CD14-positive monocyte (primary cell): ENCODE data around the gene SNAP47. TPM values are rescaled to one million over a fixed set of nuclear protein-coding genes. Genes with fewer than 3 reads are reported as not detected.

Experiments
- DNase-seq, 3 donors: peaks; one replicate each; pipeline ENCODE4 v3.0.0-alpha.2; 2011 to 2022
- H2AFZ ChIP-seq: 2 replicates; pipeline ENCODE4 v1.6.0; 2012; ENCODE audit warnings: mild to moderate bottlenecking, low read depth, low read length, inconsistent platforms; ENCODE audit not compliant: insufficient read depth, poor library complexity, severe bottlenecking
- H3K27ac ChIP-seq, 2 donors: 1 replicate in 1 of 2; 2 replicates in 1 of 2; pipeline ENCODE4 v1.5.1; 2012 to 2013; ENCODE audit warnings: low read length in 2 of 2, control low read depth in 1 of 2, inconsistent platforms in 1 of 2, low read depth in 1 of 2, mild to moderate bottlenecking in 1 of 2
- H3K27me3 ChIP-seq, 2 donors: one replicate each; pipeline versions ENCODE4 v1.6.0 to v1.6.1; 2011 to 2013; ENCODE audit warnings: low read length in 2 of 2; ENCODE audit not compliant: control insufficient read depth in 2 of 2, insufficient read depth in 2 of 2
- H3K36me3 ChIP-seq, 2 donors: replicated peaks in 1 of 2; 1 replicate in 1 of 2; 2 replicates in 1 of 2; pipeline versions ENCODE4 v1.5.1 to v1.6.1; 2012 to 2013; ENCODE audit warnings: low read length in 2 of 2, control low read depth in 1 of 2, inconsistent platforms in 1 of 2, mild to moderate bottlenecking in 1 of 2; ENCODE audit not compliant: insufficient read depth in 2 of 2, control insufficient read depth in 1 of 2
- H3K4me1 ChIP-seq, 2 donors: 1 replicate in 1 of 2; 2 replicates in 1 of 2; pipeline versions ENCODE4 v1.5.1 to v1.6.1; 2012 to 2013; ENCODE audit warnings: low read length in 2 of 2, control low read depth in 1 of 2, inconsistent platforms in 1 of 2, mild to moderate bottlenecking in 1 of 2, moderate library complexity in 1 of 2; ENCODE audit not compliant: insufficient read depth in 2 of 2, control insufficient read depth in 1 of 2
- H3K4me2 ChIP-seq: replicated peaks from 2 replicates; pipeline ENCODE3; 2012; ENCODE audit warnings: low read length, moderate library complexity, mild to moderate bottlenecking; ENCODE audit not compliant: poor library complexity, severe bottlenecking; ENCODE audit errors: extremely low read depth
- H3K4me3 ChIP-seq, 3 experiments: fragments of 200-600 bp in 1 of 3; sonication (generic) in 1 of 3; replicated peaks in 1 of 3; 1 replicate in 2 of 3; 2 replicates in 1 of 3; pipeline ENCODE4 v1.5.1; 2011 to 2013; ENCODE audit warnings: low read length in 3 of 3, mild to moderate bottlenecking in 3 of 3, control low read depth in 2 of 3, low read depth in 2 of 3, inconsistent platforms in 1 of 3, moderate library complexity in 1 of 3
- H3K79me2 ChIP-seq: 2 replicates; pipeline ENCODE4 v1.6.0; 2012; ENCODE audit warnings: mild to moderate bottlenecking, control low read depth, inconsistent platforms, low read length, moderate library complexity; ENCODE audit not compliant: insufficient read depth
- H3K9ac ChIP-seq: 2 replicates; pipeline ENCODE4 v1.6.0; 2017; ENCODE audit warnings: low read length, mild to moderate bottlenecking; ENCODE audit not compliant: insufficient read depth, poor library complexity, severe bottlenecking
- H3K9me3 ChIP-seq, 2 donors: replicated peaks in 1 of 2; 1 replicate in 1 of 2; 2 replicates in 1 of 2; pipeline versions ENCODE4 v1.5.1 to v1.6.1; 2012 to 2013; ENCODE audit warnings: low read length in 2 of 2, control low read depth in 1 of 2; ENCODE audit not compliant: control insufficient read depth in 1 of 2, insufficient read depth in 1 of 2
- H4K20me1 ChIP-seq: 2 replicates; pipeline ENCODE4 v1.6.0; 2012; ENCODE audit warnings: mild to moderate bottlenecking, low read length, control low read depth, moderate library complexity; ENCODE audit not compliant: insufficient read depth
- H3K27ac Mint-ChIP-seq, 7 donors: one replicate each; pipeline ENCODE4 v1.8.0; 2020; ENCODE audit warnings: mild to moderate bottlenecking in 7 of 7, mixed read lengths in 7 of 7, moderate library complexity in 6 of 7, inconsistent platforms in 2 of 7
- H3K27me3 Mint-ChIP-seq, 3 donors: one replicate each; pipeline ENCODE4 v1.8.0; 2021 to 2022; ENCODE audit warnings: low read depth in 3 of 3, mild to moderate bottlenecking in 3 of 3, mixed read lengths in 3 of 3, moderate library complexity in 3 of 3, inconsistent platforms in 1 of 3
- H3K36me3 Mint-ChIP-seq, 2 donors: one replicate each; pipeline ENCODE4 v1.8.0; 2020; ENCODE audit warnings: mixed read lengths in 2 of 2, inconsistent platforms in 1 of 2, mild to moderate bottlenecking in 1 of 2
- H3K4me1 Mint-ChIP-seq: one replicate; pipeline ENCODE4 v1.8.0; 2020; ENCODE audit warnings: mild to moderate bottlenecking, mixed read lengths
- H3K4me3 Mint-ChIP-seq, 2 donors: one replicate each; pipeline ENCODE4 v1.8.0; 2020; ENCODE audit warnings: mild to moderate bottlenecking in 2 of 2, mixed read lengths in 2 of 2, moderate library complexity in 1 of 2
- H3K9me3 Mint-ChIP-seq, 7 donors: one replicate each; pipeline ENCODE4 v1.8.0; 2020 to 2022; ENCODE audit warnings: mixed read lengths in 7 of 7, mild to moderate bottlenecking in 6 of 7, moderate library complexity in 6 of 7, inconsistent platforms in 2 of 7
- CTCF ChIP-seq: fragments of 200-600 bp; IDR thresholded peaks from one replicate; pipeline ENCODE4 v1.8.0; 2022; ENCODE audit warnings: antibody characterized with exemption, mild to moderate bottlenecking
- WGBS: methylation state at CpG from one replicate; pipeline ENCODE4 v1.1.5; 2013; ENCODE audit warnings: missing lambda C conversion rate; ENCODE audit not compliant: insufficient coverage; 5-methylcytosine and 5-hydroxymethylcytosine counted together
- intact Hi-C, 2 donors: fragments of 100-400 bp; cut with micrococcal nuclease; formaldehyde crosslinking; loops; one replicate each; pipeline versions ENCODE4 v1.15.0 to v1.15.1; 2023
- polyA plus RNA-seq, 3 donors: library from polyadenylated mRNA; depleted of rRNA in 1 of 3; unstranded in 2 of 3; stranded (reverse) in 1 of 3; fragments of 300-500 nt in 2 of 3; fragments of >200 nt in 1 of 3; fragmentation: Illumina TruSeq in 2 of 3; gene quantifications; 1 replicate in 2 of 3; 2 replicates in 1 of 3; pipeline ENCODE4 v1.2.3, GENCODE V29; 2012 to 2021

SNAP47 gene
- polyA plus RNA-seq, 3 donors = 15.4 to 25.0 (median 20.5) TPM

- peaks cover 2 to 16% of the 10 kb centered on the region in 2 donors for H3K27me3 ChIP-seq
- intact Hi-C loops = no loop called here
- H3K4me2 ChIP-seq = no peak overlapping the region
- no peak overlapping the region for H3K9ac ChIP-seq
- Mint-ChIP-seq H3K36me3 (peaks cover 0 to 1% of the 10 kb centered on the region in 2 donors), H3K4me3 (no peak overlapping the region), H3K4me1 (peaks cover 8% of the 10 kb centered on the region), H3K27me3 (peaks cover 15 to 31% (median 27%) of the 10 kb centered on the region in 3 donors), H3K9me3 (peaks cover 40 to 60% (median 49%) of the 10 kb centered on the region in 7 donors), H3K27ac (no peak overlapping the region)
- H3K79me2 ChIP-seq = no peaks in the 10 kb centered on the region
- H3K9me3 ChIP-seq = peaks cover 38 to 42% of the 10 kb centered on the region in 2 donors
- peaks cover 4 to 6% of the 10 kb centered on the region in 2 donors for H3K4me1 ChIP-seq
- no peaks in the 10 kb centered on the region for H4K20me1 ChIP-seq
- no CpG with 5 or more reads among the region's 1 CpG for WGBS
- TF ChIP-seq CTCF = no peak
- no peaks in the 10 kb centered on the region for H3K36me3 ChIP-seq
- no peak overlapping the region for H3K4me3 ChIP-seq
- no peak overlapping the region for H2AFZ ChIP-seq
- no peak overlapping the region for H3K27ac ChIP-seq
- DNase-seq = no peak
These were observed 11.8 kb upstream of the SNAP47 start for GRCh38 chr1:227723474-227723873.

GRCh38 chr1:227725046-227725445, 10.2 kb upstream of the SNAP47 start:
- Histone ChIP-seq H3K9me3 (peaks cover 27 to 28% of the 10 kb centered on the region in 2 donors), H3K9ac (no peak overlapping the region), H3K36me3 (no peaks in the 10 kb centered on the region), H4K20me1 (no peaks in the 10 kb centered on the region), H3K27ac (no peak overlapping the region), H3K4me3 (no peak overlapping the region), H3K79me2 (no peaks in the 10 kb centered on the region), H3K27me3 (peaks cover 2 to 28% of the 10 kb centered on the region in 2 donors), H3K4me1 (peaks cover 10 to 13% of the 10 kb centered on the region in 2 donors), H2AFZ (no peak overlapping the region), H3K4me2 (no peak overlapping the region)
- no CpG with 5 or more reads among the region's 2 CpGs for WGBS
- intact Hi-C loops = no loop called here
- no peak for TF ChIP-seq CTCF
- H3K9me3 Mint-ChIP-seq = peaks cover 30 to 50% (median 35%) of the 10 kb centered on the region in 7 donors
- H3K27me3 Mint-ChIP-seq = peaks cover 23 to 42% (median 38%) of the 10 kb centered on the region in 3 donors
- no peak overlapping the region for H3K4me3 Mint-ChIP-seq
- H3K36me3 Mint-ChIP-seq = peaks cover 0 to 1% of the 10 kb centered on the region in 2 donors
- no peak for DNase-seq
- H3K27ac Mint-ChIP-seq = no peak overlapping the region
- H3K4me1 Mint-ChIP-seq = peaks cover 16% of the 10 kb centered on the region
